Esophagus squamous epithelium (tissue), 4 donors: ENCODE results near the gene MED8.

Source experiments
- POLR2A ChIP-seq, 4 donors: fragments of 450-650 bp; IDR thresholded peaks; one replicate each; pipeline ENCODE4 v1.6.1; 2017; ENCODE audit warnings: antibody characterized with exemption in 4 of 4, mild to moderate bottlenecking in 4 of 4, moderate library complexity in 3 of 4
- TF ChIP-seq, protein P1 (sequence below), 6 experiments: fragments of 450-650 bp in 4 of 6; fragments of 200-600 bp in 2 of 6; sonication (generic) in 2 of 6; IDR thresholded peaks; one replicate each; pipeline ENCODE4 v1.5.1; 2016 to 2019; ENCODE audit warnings: antibody characterized with exemption in 6 of 6, mild to moderate bottlenecking in 4 of 6, moderate library complexity in 4 of 6

DNA sequence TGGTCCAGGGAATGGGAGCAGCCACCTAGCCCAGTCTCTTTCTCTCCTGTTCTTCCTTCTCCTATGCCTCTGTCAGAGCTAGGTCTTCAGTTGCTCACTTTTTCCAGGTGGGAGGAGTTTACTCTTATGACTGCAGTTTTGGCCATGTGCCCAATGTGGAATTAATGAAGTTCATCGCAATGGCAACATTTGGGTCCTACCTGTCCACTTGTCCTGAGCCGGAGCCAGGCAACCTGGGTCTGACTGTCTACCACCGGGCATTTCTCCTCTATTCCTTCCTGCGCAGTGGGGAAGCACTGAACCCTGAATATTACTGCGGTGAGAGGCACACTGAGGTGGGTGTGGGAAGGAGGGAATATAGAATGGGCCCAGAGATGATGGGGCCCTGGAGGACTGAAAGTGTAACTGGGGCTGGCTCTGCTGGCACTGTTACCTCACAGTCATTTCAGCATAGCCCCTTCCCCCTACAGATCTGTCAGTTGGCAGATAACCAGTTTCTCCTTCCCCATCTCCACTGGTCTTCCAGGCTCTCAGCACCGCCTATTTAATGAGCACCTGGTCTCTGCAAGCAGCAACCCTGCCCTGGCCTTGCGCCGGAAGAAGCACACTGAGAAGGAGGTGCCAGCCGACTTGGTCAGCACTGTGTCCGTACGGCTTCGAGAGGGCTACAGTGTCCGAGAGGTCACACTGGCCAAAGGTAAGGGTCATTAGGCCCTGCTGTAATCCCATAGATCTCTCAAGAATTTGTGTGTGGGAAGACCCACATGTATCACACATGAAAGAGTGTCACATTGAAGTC lies 30.2 kb upstream of the MED8 start:
- TF ChIP-seq, protein P1, sequence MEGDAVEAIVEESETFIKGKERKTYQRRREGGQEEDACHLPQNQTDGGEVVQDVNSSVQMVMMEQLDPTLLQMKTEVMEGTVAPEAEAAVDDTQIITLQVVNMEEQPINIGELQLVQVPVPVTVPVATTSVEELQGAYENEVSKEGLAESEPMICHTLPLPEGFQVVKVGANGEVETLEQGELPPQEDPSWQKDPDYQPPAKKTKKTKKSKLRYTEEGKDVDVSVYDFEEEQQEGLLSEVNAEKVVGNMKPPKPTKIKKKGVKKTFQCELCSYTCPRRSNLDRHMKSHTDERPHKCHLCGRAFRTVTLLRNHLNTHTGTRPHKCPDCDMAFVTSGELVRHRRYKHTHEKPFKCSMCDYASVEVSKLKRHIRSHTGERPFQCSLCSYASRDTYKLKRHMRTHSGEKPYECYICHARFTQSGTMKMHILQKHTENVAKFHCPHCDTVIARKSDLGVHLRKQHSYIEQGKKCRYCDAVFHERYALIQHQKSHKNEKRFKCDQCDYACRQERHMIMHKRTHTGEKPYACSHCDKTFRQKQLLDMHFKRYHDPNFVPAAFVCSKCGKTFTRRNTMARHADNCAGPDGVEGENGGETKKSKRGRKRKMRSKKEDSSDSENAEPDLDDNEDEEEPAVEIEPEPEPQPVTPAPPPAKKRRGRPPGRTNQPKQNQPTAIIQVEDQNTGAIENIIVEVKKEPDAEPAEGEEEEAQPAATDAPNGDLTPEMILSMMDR (IDR thresholded peaks at IDR 0.05), result no peak
- TF ChIP-seq POLR2A (IDR thresholded peaks at IDR 0.05), result no peak
